Measurements from ENCODE around the gene MAB21L4. TPM values are rescaled to one million over a fixed set of nuclear protein-coding genes. Genes with fewer than 3 reads are reported as not detected.

The MAB21L4 gene
- total and polyA plus RNA-seq, 2 experiments from 2014 or later: not detected

DNA sequence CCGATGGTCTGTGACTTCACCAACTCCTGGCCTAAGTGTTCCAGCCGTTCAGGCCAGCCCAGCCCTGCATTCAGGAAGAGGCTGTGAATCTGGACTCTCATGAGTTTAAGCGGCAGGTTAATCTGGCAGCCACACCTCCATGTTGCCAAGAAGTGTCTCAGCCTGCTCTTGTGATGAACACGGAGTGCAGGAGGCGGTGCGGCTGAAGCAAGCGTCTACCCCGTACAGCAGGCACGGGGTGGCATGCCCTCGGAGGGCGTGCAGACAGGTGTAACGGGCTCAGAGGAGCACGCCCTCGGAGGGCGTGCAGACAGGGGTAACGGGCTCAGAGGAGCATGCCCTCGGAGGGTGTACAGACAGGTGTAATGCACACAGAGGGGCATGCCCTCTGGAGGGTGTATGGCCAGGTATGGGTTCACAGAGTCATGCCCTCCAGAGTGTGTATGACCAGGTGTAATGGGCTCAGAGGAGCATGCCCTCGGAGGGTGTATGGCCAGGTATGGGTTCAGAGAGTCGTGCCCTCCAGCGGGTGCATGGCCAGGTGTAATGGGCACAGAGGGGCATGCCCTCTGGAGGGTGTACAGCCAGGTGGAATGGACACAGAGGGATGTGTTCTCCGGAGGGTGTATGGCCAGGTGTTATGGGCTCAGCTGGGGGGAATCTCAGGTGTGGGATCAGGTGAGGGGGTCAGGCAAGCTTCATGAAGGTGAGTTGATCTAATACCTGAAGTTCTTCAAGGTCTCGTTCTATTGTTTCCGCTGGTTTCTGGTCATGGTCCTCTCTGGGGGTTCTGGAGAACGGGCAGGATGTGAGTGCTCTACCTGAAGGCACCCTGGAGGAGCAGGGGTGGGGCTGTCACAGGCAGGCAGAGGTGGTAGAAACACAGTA is 32.8 kb upstream of the MAB21L4 start:
- no peak for TF ChIP-seq NANOG (IDR thresholded peaks at IDR 0.05; ENCODE audit: borderline replicate concordance)
- TF ChIP-seq, protein P1, sequence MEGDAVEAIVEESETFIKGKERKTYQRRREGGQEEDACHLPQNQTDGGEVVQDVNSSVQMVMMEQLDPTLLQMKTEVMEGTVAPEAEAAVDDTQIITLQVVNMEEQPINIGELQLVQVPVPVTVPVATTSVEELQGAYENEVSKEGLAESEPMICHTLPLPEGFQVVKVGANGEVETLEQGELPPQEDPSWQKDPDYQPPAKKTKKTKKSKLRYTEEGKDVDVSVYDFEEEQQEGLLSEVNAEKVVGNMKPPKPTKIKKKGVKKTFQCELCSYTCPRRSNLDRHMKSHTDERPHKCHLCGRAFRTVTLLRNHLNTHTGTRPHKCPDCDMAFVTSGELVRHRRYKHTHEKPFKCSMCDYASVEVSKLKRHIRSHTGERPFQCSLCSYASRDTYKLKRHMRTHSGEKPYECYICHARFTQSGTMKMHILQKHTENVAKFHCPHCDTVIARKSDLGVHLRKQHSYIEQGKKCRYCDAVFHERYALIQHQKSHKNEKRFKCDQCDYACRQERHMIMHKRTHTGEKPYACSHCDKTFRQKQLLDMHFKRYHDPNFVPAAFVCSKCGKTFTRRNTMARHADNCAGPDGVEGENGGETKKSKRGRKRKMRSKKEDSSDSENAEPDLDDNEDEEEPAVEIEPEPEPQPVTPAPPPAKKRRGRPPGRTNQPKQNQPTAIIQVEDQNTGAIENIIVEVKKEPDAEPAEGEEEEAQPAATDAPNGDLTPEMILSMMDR (conservative IDR thresholded peaks at IDR 0.05; ENCODE audit: low read depth in 2 of 2): no peak
- no peak for TF ChIP-seq EZH2 (IDR thresholded peaks at IDR 0.05; ENCODE audit: low read depth, unreplicated experiment)
- TF ChIP-seq CREB1 (CRISPR knock-in tag; IDR thresholded peaks at IDR 0.05; ENCODE audit: low read depth): no peak
- TF ChIP-seq, protein P2, sequence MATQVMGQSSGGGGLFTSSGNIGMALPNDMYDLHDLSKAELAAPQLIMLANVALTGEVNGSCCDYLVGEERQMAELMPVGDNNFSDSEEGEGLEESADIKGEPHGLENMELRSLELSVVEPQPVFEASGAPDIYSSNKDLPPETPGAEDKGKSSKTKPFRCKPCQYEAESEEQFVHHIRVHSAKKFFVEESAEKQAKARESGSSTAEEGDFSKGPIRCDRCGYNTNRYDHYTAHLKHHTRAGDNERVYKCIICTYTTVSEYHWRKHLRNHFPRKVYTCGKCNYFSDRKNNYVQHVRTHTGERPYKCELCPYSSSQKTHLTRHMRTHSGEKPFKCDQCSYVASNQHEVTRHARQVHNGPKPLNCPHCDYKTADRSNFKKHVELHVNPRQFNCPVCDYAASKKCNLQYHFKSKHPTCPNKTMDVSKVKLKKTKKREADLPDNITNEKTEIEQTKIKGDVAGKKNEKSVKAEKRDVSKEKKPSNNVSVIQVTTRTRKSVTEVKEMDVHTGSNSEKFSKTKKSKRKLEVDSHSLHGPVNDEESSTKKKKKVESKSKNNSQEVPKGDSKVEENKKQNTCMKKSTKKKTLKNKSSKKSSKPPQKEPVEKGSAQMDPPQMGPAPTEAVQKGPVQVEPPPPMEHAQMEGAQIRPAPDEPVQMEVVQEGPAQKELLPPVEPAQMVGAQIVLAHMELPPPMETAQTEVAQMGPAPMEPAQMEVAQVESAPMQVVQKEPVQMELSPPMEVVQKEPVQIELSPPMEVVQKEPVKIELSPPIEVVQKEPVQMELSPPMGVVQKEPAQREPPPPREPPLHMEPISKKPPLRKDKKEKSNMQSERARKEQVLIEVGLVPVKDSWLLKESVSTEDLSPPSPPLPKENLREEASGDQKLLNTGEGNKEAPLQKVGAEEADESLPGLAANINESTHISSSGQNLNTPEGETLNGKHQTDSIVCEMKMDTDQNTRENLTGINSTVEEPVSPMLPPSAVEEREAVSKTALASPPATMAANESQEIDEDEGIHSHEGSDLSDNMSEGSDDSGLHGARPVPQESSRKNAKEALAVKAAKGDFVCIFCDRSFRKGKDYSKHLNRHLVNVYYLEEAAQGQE (IDR thresholded peaks at IDR 0.05; ENCODE audit: unreplicated experiment): no peak
- no peak for TF ChIP-seq JUNB (IDR thresholded peaks at IDR 0.05; ENCODE audit: unreplicated experiment)
- Histone ChIP-seq H3K27ac (ENCODE audit: low read depth) (no peak overlapping the region), H3K4me1 (ENCODE audit: insufficient read depth) (no peaks in the 10 kb centered on the region), H3K36me3 (ENCODE audit: insufficient read depth) (no peaks in the 10 kb centered on the region), H2AFZ (no peak overlapping the region), H3K4me3 (no peak overlapping the region), H3K4me2 (no peak overlapping the region), H4K20me1 (replicated peaks; ENCODE audit: insufficient read depth) (no peaks in the 10 kb centered on the region), H3K27me3 (ENCODE audit: insufficient read depth) (no peaks in the 10 kb centered on the region), H3K79me2 (replicated peaks; ENCODE audit: insufficient read depth) (no peaks in the 10 kb centered on the region), H3F3A (replicated peaks; ENCODE audit: low read depth) (no peaks in the 10 kb centered on the region), H3K9me2 (ENCODE audit: insufficient read depth) (no peaks in the 10 kb centered on the region)
- H3K4me3 Mint-ChIP-seq: no peak overlapping the region
- ATAC-seq: no peak
- H3K36me3 Mint-ChIP-seq (ENCODE audit: low read depth): no peaks in the 10 kb centered on the region
- H3K27ac Mint-ChIP-seq: no peak overlapping the region
- DNase-seq (ENCODE audit: low spot score): no peak
- H3K9me3 Mint-ChIP-seq: no peaks in the 10 kb centered on the region; the same call in 2 of the 3 replicates
- 0 out of 3 replicates have a peak, but pooled peaks cover 2% of the 10 kb centered on the region for H3K4me1 Mint-ChIP-seq
- H3K27me3 Mint-ChIP-seq (ENCODE audit: insufficient read depth, low read depth, poor library complexity): peaks cover 7% of the 10 kb centered on the region

DNA sequence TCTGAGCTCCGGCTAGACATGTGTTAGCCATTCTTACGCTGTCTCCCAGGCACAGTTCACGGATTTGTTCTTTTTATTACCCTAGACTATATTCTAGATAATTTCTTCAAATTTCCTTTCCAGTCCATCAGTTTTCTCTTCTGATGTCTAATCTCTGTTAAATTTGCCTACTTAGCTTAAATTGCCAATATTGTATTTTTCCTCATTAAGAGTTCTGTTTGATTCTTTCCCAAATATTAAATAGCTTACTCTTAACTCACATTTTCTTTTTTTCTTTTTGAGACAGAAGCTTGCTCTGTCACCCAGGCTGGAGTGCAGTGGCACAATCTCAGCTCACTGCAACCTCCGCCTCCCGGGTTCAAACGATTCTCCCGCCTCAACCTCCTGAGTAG is 31.4 kb upstream of the MAB21L4 start:
- H3K27me3 Mint-ChIP-seq (ENCODE audit: insufficient read depth, low read depth, poor library complexity): peaks cover 7% of the 10 kb centered on the region
- no peaks in the 10 kb centered on the region for H3K4me1 ChIP-seq (ENCODE audit: insufficient read depth)
- H3K4me3 ChIP-seq: no peak overlapping the region
- no peak overlapping the region for H3K27ac ChIP-seq (ENCODE audit: low read depth)
- no peak overlapping the region for H3K4me2 ChIP-seq
- no peak overlapping the region for H3K27ac Mint-ChIP-seq
- H3F3A ChIP-seq (replicated peaks; ENCODE audit: low read depth): no peaks in the 10 kb centered on the region
- no peak overlapping the region for H3K4me3 Mint-ChIP-seq
- H3K27me3 ChIP-seq (ENCODE audit: insufficient read depth): no peaks in the 10 kb centered on the region
- no peak for DNase-seq (ENCODE audit: low spot score)
- no peaks in the 10 kb centered on the region for H3K36me3 ChIP-seq (ENCODE audit: insufficient read depth)
- 0 out of 3 replicates have a peak, but pooled peaks cover 2% of the 10 kb centered on the region for H3K4me1 Mint-ChIP-seq
- no peaks in the 10 kb centered on the region for H3K79me2 ChIP-seq (replicated peaks; ENCODE audit: insufficient read depth)
- H2AFZ ChIP-seq: no peak overlapping the region
- no peaks in the 10 kb centered on the region; the same call in 2 of the 3 replicates for H3K9me3 Mint-ChIP-seq
- no peak for ATAC-seq
- no peaks in the 10 kb centered on the region for H4K20me1 ChIP-seq (replicated peaks; ENCODE audit: insufficient read depth)
- H3K9me2 ChIP-seq (ENCODE audit: insufficient read depth): no peaks in the 10 kb centered on the region
- H3K36me3 Mint-ChIP-seq (ENCODE audit: low read depth): no peaks in the 10 kb centered on the region
- TF ChIP-seq, protein P3, sequence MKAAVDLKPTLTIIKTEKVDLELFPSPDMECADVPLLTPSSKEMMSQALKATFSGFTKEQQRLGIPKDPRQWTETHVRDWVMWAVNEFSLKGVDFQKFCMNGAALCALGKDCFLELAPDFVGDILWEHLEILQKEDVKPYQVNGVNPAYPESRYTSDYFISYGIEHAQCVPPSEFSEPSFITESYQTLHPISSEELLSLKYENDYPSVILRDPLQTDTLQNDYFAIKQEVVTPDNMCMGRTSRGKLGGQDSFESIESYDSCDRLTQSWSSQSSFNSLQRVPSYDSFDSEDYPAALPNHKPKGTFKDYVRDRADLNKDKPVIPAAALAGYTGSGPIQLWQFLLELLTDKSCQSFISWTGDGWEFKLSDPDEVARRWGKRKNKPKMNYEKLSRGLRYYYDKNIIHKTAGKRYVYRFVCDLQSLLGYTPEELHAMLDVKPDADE (IDR thresholded peaks at IDR 0.05): no peak
- TF ChIP-seq, protein P1 (conservative IDR thresholded peaks at IDR 0.05; ENCODE audit: low read depth in 2 of 2): no peak
- TF ChIP-seq ZNF114 (CRISPR knock-in tag; IDR thresholded peaks at IDR 0.05) (no peak), EZH2 (IDR thresholded peaks at IDR 0.05; ENCODE audit: low read depth, unreplicated experiment) (no peak), EZH2phosphoT487 (IDR thresholded peaks at IDR 0.05; ENCODE audit: unreplicated experiment) (no peak), NANOG (IDR thresholded peaks at IDR 0.05; ENCODE audit: borderline replicate concordance) (no peak), POLR2AphosphoS5 (IDR thresholded peaks at IDR 0.05; ENCODE audit: low read depth) (no peak), JUNB (IDR thresholded peaks at IDR 0.05; ENCODE audit: unreplicated experiment) (no peak)

All from GM23338 (cell line).